ENCODE data around the gene DPF3.

The DPF3 gene

GRCh38 chr14:72845196-72845595 is 48.7 kb downstream of the DPF3 start:
- Histone ChIP-seq H3K9ac (ENCODE audit: low read length) (peak overlapping the region; percentile 12), H2AFZ (ENCODE audit: insufficient read depth, low read length, poor library complexity) (no peak overlapping the region), H3K4me3 (ENCODE audit: low read depth, low read length) (no peak overlapping the region), H3K14ac (ENCODE audit: low read length) (no peak overlapping the region), H3K79me2 (ENCODE audit: control insufficient read depth, insufficient read depth, low read length, poor library complexity) (no peaks in the 10 kb centered on the region), H3K36me3 (ENCODE audit: control insufficient read depth in 1 of 2, insufficient read depth in 2 of 2, low read length in 2 of 2) (no peaks in the 10 kb centered on the region), H3K9me3 (ENCODE audit: insufficient read depth, low read depth, low read length) (no peaks in the 10 kb centered on the region), H3K27ac (ENCODE audit: low read depth, low read length) (no peak overlapping the region), H3K23ac (ENCODE audit: low read length) (no peak overlapping the region), H2BK12ac (ENCODE audit: low read length) (no peak overlapping the region), H4K12ac (ENCODE audit: low read depth, low read length) (no peak overlapping the region), H4K8ac (ENCODE audit: low read depth, low read length) (no peak overlapping the region), H3K79me1 (ENCODE audit: low read length) (peaks cover 1% of the 10 kb centered on the region), H4K91ac (ENCODE audit: low read depth, low read length) (no peak overlapping the region), H2AK5ac (ENCODE audit: low read length) (no peak overlapping the region), H3K4me1 (ENCODE audit: control insufficient read depth in 1 of 2, insufficient read depth in 2 of 2, low read length in 2 of 2) (peaks cover 0 to 3% of the 10 kb centered on the region in 2 experiments), H3K27me3 (ENCODE audit: insufficient read depth, low read length) (no peaks in the 10 kb centered on the region), H3K4me2 (ENCODE audit: low read length) (no peak overlapping the region), H3K18ac (ENCODE audit: low read length) (no peak overlapping the region), H2BK5ac (ENCODE audit: low read depth, low read length, poor library complexity) (no peak overlapping the region), H3K4ac (ENCODE audit: low read depth, low read length) (no peak overlapping the region), H2BK120ac (ENCODE audit: insufficient read depth, low read length, poor library complexity) (no peak overlapping the region)
- DNase-seq, result no peak
- WGBS (ENCODE audit: extremely low coverage, insufficient coverage, insufficient read length), result no CpG with 5 or more reads among the region's 4 CpGs

GRCh38 chr14:72844524-72844923 is 49.4 kb downstream of the DPF3 start:
- no peaks in the 10 kb centered on the region for H3K79me2 ChIP-seq (ENCODE audit: control insufficient read depth, insufficient read depth, low read length, poor library complexity)
- no peak overlapping the region for H2AFZ ChIP-seq (ENCODE audit: insufficient read depth, low read length, poor library complexity)
- H2BK12ac ChIP-seq (ENCODE audit: low read length), result no peak overlapping the region
- H3K4me2 ChIP-seq (ENCODE audit: low read length), result no peak overlapping the region
- H3K14ac ChIP-seq (ENCODE audit: low read length), result no peak overlapping the region
- no peak for DNase-seq
- H3K36me3 ChIP-seq (ENCODE audit: control insufficient read depth in 1 of 2, insufficient read depth in 2 of 2, low read length in 2 of 2), result no peaks in the 10 kb centered on the region
- H3K4me3 ChIP-seq (ENCODE audit: low read depth, low read length), result no peak overlapping the region
- H3K9ac ChIP-seq (ENCODE audit: low read length), result no peak overlapping the region
- H4K8ac ChIP-seq (ENCODE audit: low read depth, low read length), result no peak overlapping the region
- no peak overlapping the region for H3K18ac ChIP-seq (ENCODE audit: low read length)
- H3K27me3 ChIP-seq (ENCODE audit: insufficient read depth, low read length), result no peaks in the 10 kb centered on the region
- H3K27ac ChIP-seq (ENCODE audit: low read depth, low read length), result no peak overlapping the region
- H2BK5ac ChIP-seq (ENCODE audit: low read depth, low read length, poor library complexity), result no peak overlapping the region
- WGBS (ENCODE audit: extremely low coverage, insufficient coverage, insufficient read length), result 100% methylated on average over 1 of the region's 3 CpGs
- no peak overlapping the region for H4K91ac ChIP-seq (ENCODE audit: low read depth, low read length)
- H3K79me1 ChIP-seq (ENCODE audit: low read length), result peaks cover 1% of the 10 kb centered on the region
- no peaks in the 10 kb centered on the region for H3K9me3 ChIP-seq (ENCODE audit: insufficient read depth, low read depth, low read length)
- H3K4me1 ChIP-seq (ENCODE audit: control insufficient read depth in 1 of 2, insufficient read depth in 2 of 2, low read length in 2 of 2), result peaks cover 0 to 3% of the 10 kb centered on the region in 2 experiments
- no peak overlapping the region for H2BK120ac ChIP-seq (ENCODE audit: insufficient read depth, low read length, poor library complexity)
- H3K23ac ChIP-seq (ENCODE audit: low read length), result no peak overlapping the region
- H4K12ac ChIP-seq (ENCODE audit: low read depth, low read length), result no peak overlapping the region
- H2AK5ac ChIP-seq (ENCODE audit: low read length), result no peak overlapping the region
- no peak overlapping the region for H3K4ac ChIP-seq (ENCODE audit: low read depth, low read length)

GRCh38 chr14:72839753-72840607 is 53.9 kb downstream of the DPF3 start:
- peaks cover 1% of the 10 kb centered on the region for H3K79me1 ChIP-seq (ENCODE audit: low read length)
- no peak overlapping the region for H3K4me2 ChIP-seq (ENCODE audit: low read length)
- no peak overlapping the region for H2AFZ ChIP-seq (ENCODE audit: insufficient read depth, low read length, poor library complexity)
- no peak for DNase-seq
- no peaks in the 10 kb centered on the region for H3K36me3 ChIP-seq (ENCODE audit: control insufficient read depth in 1 of 2, insufficient read depth in 2 of 2, low read length in 2 of 2)
- WGBS (ENCODE audit: extremely low coverage, insufficient coverage, insufficient read length), result no CpG with 5 or more reads among the region's 12 CpGs
- H3K79me2 ChIP-seq (ENCODE audit: control insufficient read depth, insufficient read depth, low read length, poor library complexity), result no peaks in the 10 kb centered on the region
- no peak overlapping the region for H3K27ac ChIP-seq (ENCODE audit: low read depth, low read length)
- no peak overlapping the region for H4K12ac ChIP-seq (ENCODE audit: low read depth, low read length)
- H4K91ac ChIP-seq (ENCODE audit: low read depth, low read length), result no peak overlapping the region
- H3K4me3 ChIP-seq (ENCODE audit: low read depth, low read length), result no peak overlapping the region
- no peak overlapping the region for H2BK12ac ChIP-seq (ENCODE audit: low read length)
- H3K23ac ChIP-seq (ENCODE audit: low read length), result no peak overlapping the region
- no peak overlapping the region for H4K8ac ChIP-seq (ENCODE audit: low read depth, low read length)
- H3K9me3 ChIP-seq (ENCODE audit: insufficient read depth, low read depth, low read length), result no peaks in the 10 kb centered on the region
- H2BK120ac ChIP-seq (ENCODE audit: insufficient read depth, low read length, poor library complexity), result no peak overlapping the region
- H2BK5ac ChIP-seq (ENCODE audit: low read depth, low read length, poor library complexity), result no peak overlapping the region
- H3K18ac ChIP-seq (ENCODE audit: low read length), result no peak overlapping the region
- no peak overlapping the region for H3K9ac ChIP-seq (ENCODE audit: low read length)
- H2AK5ac ChIP-seq (ENCODE audit: low read length), result no peak overlapping the region
- no peaks in the 10 kb centered on the region for H3K27me3 ChIP-seq (ENCODE audit: insufficient read depth, low read length)
- no peak overlapping the region for H3K4ac ChIP-seq (ENCODE audit: low read depth, low read length)
- peaks cover 3 to 4% of the 10 kb centered on the region in 2 experiments for H3K4me1 ChIP-seq (ENCODE audit: control insufficient read depth in 1 of 2, insufficient read depth in 2 of 2, low read length in 2 of 2)
- no peak overlapping the region for H3K14ac ChIP-seq (ENCODE audit: low read length)

- Histone ChIP-seq H3K4ac (ENCODE audit: low read depth, low read length) (no peak overlapping the region), H4K91ac (ENCODE audit: low read depth, low read length) (no peak overlapping the region), H3K23ac (ENCODE audit: low read length) (no peak overlapping the region), H3K79me1 (ENCODE audit: low read length) (peaks cover 1% of the 10 kb centered on the region), H3K9me3 (ENCODE audit: insufficient read depth, low read depth, low read length) (no peaks in the 10 kb centered on the region), H3K79me2 (ENCODE audit: control insufficient read depth, insufficient read depth, low read length, poor library complexity) (no peaks in the 10 kb centered on the region), H3K36me3 (ENCODE audit: control insufficient read depth in 1 of 2, insufficient read depth in 2 of 2, low read length in 2 of 2) (no peaks in the 10 kb centered on the region), H3K18ac (ENCODE audit: low read length) (no peak overlapping the region), H2BK5ac (ENCODE audit: low read depth, low read length, poor library complexity) (no peak overlapping the region), H3K4me2 (ENCODE audit: low read length) (no peak overlapping the region), H2BK12ac (ENCODE audit: low read length) (no peak overlapping the region), H3K4me3 (ENCODE audit: low read depth, low read length) (no peak overlapping the region), H3K14ac (ENCODE audit: low read length) (no peak overlapping the region), H3K27me3 (ENCODE audit: insufficient read depth, low read length) (no peaks in the 10 kb centered on the region), H2AFZ (ENCODE audit: insufficient read depth, low read length, poor library complexity) (no peak overlapping the region), H2BK120ac (ENCODE audit: insufficient read depth, low read length, poor library complexity) (no peak overlapping the region), H3K4me1 (ENCODE audit: control insufficient read depth in 1 of 2, insufficient read depth in 2 of 2, low read length in 2 of 2) (peaks cover 3 to 4% of the 10 kb centered on the region in 2 experiments), H2AK5ac (ENCODE audit: low read length) (no peak overlapping the region), H4K12ac (ENCODE audit: low read depth, low read length) (no peak overlapping the region), H4K8ac (ENCODE audit: low read depth, low read length) (no peak overlapping the region), H3K9ac (ENCODE audit: low read length) (no peak overlapping the region), H3K27ac (ENCODE audit: low read depth, low read length) (no peak overlapping the region)
- DNase-seq, result no peak
- no CpG with 5 or more reads among the region's 12 CpGs for WGBS (ENCODE audit: extremely low coverage, insufficient coverage, insufficient read length)
These were observed 54.5 kb downstream of the DPF3 start for GRCh38 chr14:72839351-72839750.

Data from trophoblast cell (in vitro differentiated cells and primary cell).